HG02678 (cell line): ENCODE measurements around the gene SLC4A2.

ENCODE experiments used
- ATAC-seq: cut with Tn5 transposase; IDR thresholded peaks from one replicate; pipeline ENCODE4 v1.9.1; 2021; ENCODE audit warnings: mild to moderate bottlenecking, moderate library complexity; ENCODE audit not compliant: unreplicated experiment

Gene SLC4A2

GRCh38 chr7:151062399-151063211 is 3.2 kb downstream of the SLC4A2 start:
- no peak for ATAC-seq

- no peak for ATAC-seq
Measured at GRCh38 chr7:151063212-151063561, 3.8 kb downstream of the SLC4A2 start.

- no peak for ATAC-seq
Measured at GRCh38 chr7:151064454-151064853, 5.1 kb downstream of the SLC4A2 start.

GRCh38 chr7:151064993-151065392 is 5.6 kb downstream of the SLC4A2 start:
- no peak for ATAC-seq

- no peak for ATAC-seq
Measured at GRCh38 chr7:151065516-151065915, 6.1 kb downstream of the SLC4A2 start.

- ATAC-seq, result no peak
Measured at GRCh38 chr7:151066273-151066974, 7.0 kb downstream of the SLC4A2 start.

- ATAC-seq, result no peak
Measured at GRCh38 chr7:151068069-151068773, 8.8 kb downstream of the SLC4A2 start.

GRCh38 chr7:151069841-151070573 is 10.6 kb downstream of the SLC4A2 start:
- no peak for ATAC-seq

GRCh38 chr7:151070574-151070960 is 11.2 kb downstream of the SLC4A2 start:
- no peak for ATAC-seq

GRCh38 chr7:151071032-151071866 is 11.9 kb downstream of the SLC4A2 start:
- ATAC-seq, result no peak

GRCh38 chr7:151073990-151074389 is 14.6 kb downstream of the SLC4A2 start:
- ATAC-seq, result no peak

- no peak for ATAC-seq
Measured at GRCh38 chr7:151074817-151075661, 15.7 kb downstream of the SLC4A2 start.

- no peak for ATAC-seq
Measured at GRCh38 chr7:151075662-151075971, 16.2 kb downstream of the SLC4A2 start.

- ATAC-seq, result no peak
Measured at GRCh38 chr7:151075978-151076426, 16.6 kb downstream of the SLC4A2 start.

- no peak for ATAC-seq
Measured at GRCh38 chr7:151076863-151077704, 17.7 kb downstream of the SLC4A2 start.

- no peak for ATAC-seq
Measured at GRCh38 chr7:151077705-151078232, 18.4 kb downstream of the SLC4A2 start.

- ATAC-seq, result no peak
Measured at GRCh38 chr7:151078233-151079040, 19.0 kb downstream of the SLC4A2 start.
